ENCODE data around the gene HTR3E. TPM values are rescaled to one million over a fixed set of nuclear protein-coding genes. Genes with fewer than 3 reads are reported as not detected.
"Not testable (repeated sequence)": the region's sequence is repeated elsewhere in the genome, so short reads cannot be mapped to it uniquely, and the experiment has no call there.

HTR3E gene
- total RNA-seq, 1 donor from 2014 or later: not detected

- DNase-seq: peak; percentile 83
- intact Hi-C loops (cut with micrococcal nuclease): loop anchor here (10.0 kb wide), 1 partner anchor 239 kb away; no protein-coding TSS in a partner anchor
- H3K27me3 Mint-ChIP-seq: peaks cover 5% of the 10 kb centered on the region
- peak overlapping the region; percentile 93 for H3K27ac Mint-ChIP-seq
- peak overlapping the region; percentile 97 for H3K4me3 Mint-ChIP-seq
- peaks cover 32% of the 10 kb centered on the region for H3K4me1 Mint-ChIP-seq
- H3K9me3 Mint-ChIP-seq: no peaks in the 10 kb centered on the region
- H3K36me3 Mint-ChIP-seq (ENCODE audit: low read depth): peaks cover 14% of the 10 kb centered on the region
Measured at GRCh38 chr3:184133840-184134745, 37.2 kb downstream of the HTR3E start.

- Mint-ChIP-seq H3K27ac (peak overlapping the region; percentile 93), H3K27me3 (peaks cover 5% of the 10 kb centered on the region), H3K4me3 (peak overlapping the region; percentile 97), H3K36me3 (ENCODE audit: low read depth) (peaks cover 14% of the 10 kb centered on the region), H3K4me1 (peaks cover 32% of the 10 kb centered on the region), H3K9me3 (no peaks in the 10 kb centered on the region)
- no peak for DNase-seq
- intact Hi-C loops (cut with micrococcal nuclease): loop anchor here (1.0 to 10.0 kb wide), 6 partner anchors 21 to 240 kb away; partner anchors contain the start of genes ABCC5, AP2M1, DVL3 and EEF1AKMT4
Measured at GRCh38 chr3:184134746-184135148, 37.9 kb downstream of the HTR3E start.

GRCh38 chr3:184135149-184135910, 38.5 kb downstream of the HTR3E start, which contains the start of gene EIF2B5:
TSS of gene EIF2B5 (plus strand) at chr3:184135358. CDS start at chr3:184135386, 28 bp downstream.
- H3K4me1 Mint-ChIP-seq: peaks cover 32% of the 10 kb centered on the region
- peaks cover 5% of the 10 kb centered on the region for H3K27me3 Mint-ChIP-seq
- H3K9me3 Mint-ChIP-seq: no peaks in the 10 kb centered on the region
- peaks cover 19% of the 10 kb centered on the region for H3K36me3 Mint-ChIP-seq (ENCODE audit: low read depth)
- intact Hi-C loops (cut with micrococcal nuclease): loop anchor here (1.0 to 10.0 kb wide), 6 partner anchors 20 to 241 kb away; partner anchors contain the start of genes ABCC5, AP2M1, DVL3 and EEF1AKMT4
- DNase-seq: peak; percentile 96
- H3K4me3 Mint-ChIP-seq: peak within 1 kb of the TSS; percentile 97
- peak within 1 kb of the TSS; percentile 93 for H3K27ac Mint-ChIP-seq

- Mint-ChIP-seq H3K36me3 (ENCODE audit: low read depth) (peaks cover 25% of the 10 kb centered on the region), H3K4me1 (peaks cover 32% of the 10 kb centered on the region), H3K9me3 (no peaks in the 10 kb centered on the region), H3K27ac (peak overlapping the region; percentile 93), H3K27me3 (peaks cover 5% of the 10 kb centered on the region), H3K4me3 (peak overlapping the region; percentile 97)
- no peak for DNase-seq
- intact Hi-C loops (cut with micrococcal nuclease): loop anchor here (1.0 to 10.0 kb wide), 6 partner anchors 19 to 241 kb away; partner anchors contain the start of genes ABCC5, AP2M1, DVL3 and EEF1AKMT4
Measured at GRCh38 chr3:184135911-184136260, 39.0 kb downstream of the HTR3E start.

GRCh38 chr3:184140436-184140835, 43.6 kb downstream of the HTR3E start:
- Mint-ChIP-seq H3K9me3 (no peaks in the 10 kb centered on the region), H3K27ac (no peak overlapping the region), H3K4me3 (no peak overlapping the region), H3K4me1 (peaks cover 20% of the 10 kb centered on the region), H3K27me3 (no peaks in the 10 kb centered on the region), H3K36me3 (ENCODE audit: low read depth) (peaks cover 57% of the 10 kb centered on the region)
- no peak for DNase-seq
- intact Hi-C loops (cut with micrococcal nuclease): no loop called here

GRCh38 chr3:184142199-184142598, 45.3 kb downstream of the HTR3E start:
- H3K4me3 Mint-ChIP-seq: no peak overlapping the region
- H3K36me3 Mint-ChIP-seq (ENCODE audit: low read depth): peaks cover 62% of the 10 kb centered on the region
- peaks cover 8% of the 10 kb centered on the region for H3K4me1 Mint-ChIP-seq
- no peak for DNase-seq
- H3K27me3 Mint-ChIP-seq: no peaks in the 10 kb centered on the region
- no peaks in the 10 kb centered on the region for H3K9me3 Mint-ChIP-seq
- intact Hi-C loops (cut with micrococcal nuclease): no loop called here
- no peak overlapping the region for H3K27ac Mint-ChIP-seq

- Mint-ChIP-seq H3K4me3 (no peak overlapping the region), H3K27ac (peak overlapping the region; percentile 37)
Measured at GRCh38 chr3:184143327-184143726, 46.5 kb downstream of the HTR3E start.

GRCh38 chr3:184144505-184144904, 47.6 kb downstream of the HTR3E start:
- no peaks in the 10 kb centered on the region for H3K27me3 Mint-ChIP-seq
- intact Hi-C loops (cut with micrococcal nuclease): no loop called here
- H3K4me1 Mint-ChIP-seq: peaks cover 2% of the 10 kb centered on the region
- peaks cover 55% of the 10 kb centered on the region for H3K36me3 Mint-ChIP-seq (ENCODE audit: low read depth)
- H3K27ac Mint-ChIP-seq: no peak overlapping the region
- H3K9me3 Mint-ChIP-seq: no peaks in the 10 kb centered on the region
- DNase-seq: no peak
- no peak overlapping the region for H3K4me3 Mint-ChIP-seq

More at GRCh38 chr3:184143327-184143726, 46.5 kb downstream of the HTR3E start:
- DNase-seq: no peak
- Mint-ChIP-seq H3K36me3 (ENCODE audit: low read depth) (peaks cover 55% of the 10 kb centered on the region), H3K4me1 (peaks cover 2% of the 10 kb centered on the region), H3K9me3 (no peaks in the 10 kb centered on the region), H3K27me3 (no peaks in the 10 kb centered on the region)
- intact Hi-C loops (cut with micrococcal nuclease): no loop called here

- DNase-seq: peak; percentile 69
- Mint-ChIP-seq H3K27me3 (no peaks in the 10 kb centered on the region), H3K4me1 (peaks cover 2% of the 10 kb centered on the region), H3K36me3 (ENCODE audit: low read depth) (peaks cover 52% of the 10 kb centered on the region), H3K27ac (no peak overlapping the region), H3K4me3 (no peak overlapping the region), H3K9me3 (no peaks in the 10 kb centered on the region)
- intact Hi-C loops (cut with micrococcal nuclease): loop anchor here (5.0 kb wide), 1 partner anchor 142 kb away; no protein-coding TSS in a partner anchor
Measured at GRCh38 chr3:184145111-184145524, 48.3 kb downstream of the HTR3E start.

- H3K36me3 Mint-ChIP-seq (ENCODE audit: low read depth): peaks cover 45% of the 10 kb centered on the region
- H3K27me3 Mint-ChIP-seq: no peaks in the 10 kb centered on the region
- H3K9me3 Mint-ChIP-seq: no peaks in the 10 kb centered on the region
- no peak overlapping the region for H3K27ac Mint-ChIP-seq
- intact Hi-C loops (cut with micrococcal nuclease): loop anchor here (5.0 kb wide), 1 partner anchor 141 kb away; no protein-coding TSS in a partner anchor
- no peak overlapping the region for H3K4me3 Mint-ChIP-seq
- DNase-seq: no peak
- H3K4me1 Mint-ChIP-seq: peaks cover 2% of the 10 kb centered on the region
Measured at GRCh38 chr3:184145751-184146270, 48.9 kb downstream of the HTR3E start.

- Mint-ChIP-seq H3K9me3 (no peaks in the 10 kb centered on the region), H3K4me3 (no peak overlapping the region), H3K36me3 (ENCODE audit: low read depth) (peaks cover 23% of the 10 kb centered on the region), H3K27me3 (no peaks in the 10 kb centered on the region), H3K4me1 (no peaks in the 10 kb centered on the region), H3K27ac (no peak overlapping the region)
- DNase-seq: no peak
- intact Hi-C loops (cut with micrococcal nuclease): loop anchor here (5.0 kb wide), 1 partner anchor 139 kb away; no protein-coding TSS in a partner anchor
Measured at GRCh38 chr3:184148076-184148475, 51.2 kb downstream of the HTR3E start.

GRCh38 chr3:184149123-184149522, 52.3 kb downstream of the HTR3E start:
- H3K27me3 Mint-ChIP-seq: no peaks in the 10 kb centered on the region
- no peak for DNase-seq
- H3K9me3 Mint-ChIP-seq: no peaks in the 10 kb centered on the region
- no peak overlapping the region for H3K4me3 Mint-ChIP-seq
- intact Hi-C loops (cut with micrococcal nuclease): loop anchor here (5.0 kb wide), 1 partner anchor 138 kb away; no protein-coding TSS in a partner anchor
- peaks cover 14% of the 10 kb centered on the region for H3K36me3 Mint-ChIP-seq (ENCODE audit: low read depth)
- H3K27ac Mint-ChIP-seq: no peak overlapping the region
- no peaks in the 10 kb centered on the region for H3K4me1 Mint-ChIP-seq

GRCh38 chr3:184149770-184150169, 52.9 kb downstream of the HTR3E start:
- H3K27me3 Mint-ChIP-seq, DNase-seq, H3K9me3 Mint-ChIP-seq, H3K4me1 Mint-ChIP-seq, H3K4me3 Mint-ChIP-seq, H3K27ac Mint-ChIP-seq: not testable (repeated sequence)
- H3K36me3 Mint-ChIP-seq (ENCODE audit: low read depth): peaks cover 14% of the 10 kb centered on the region
- intact Hi-C loops (cut with micrococcal nuclease): loop anchor here (5.0 to 10.0 kb wide), 2 partner anchors 138 to 595 kb away; partner anchors contain the start of gene KLHL6

Data from activated CD4-positive, alpha-beta T cell treated with anti-CD3 and anti-CD28 coated beads, Interleukin-2, amount 10 ng/mL, durations not matched to agents 24 days and 14 days (primary cell).